ENCODE measurements around the gene CADM1. TPM values are rescaled to one million over a fixed set of nuclear protein-coding genes. Genes with fewer than 3 reads are reported as not detected.

CADM1 gene
- total and polyA plus RNA-seq, 4 donors = 31.7 to 243 (median 77.9) TPM

- TF ChIP-seq, protein P1, sequence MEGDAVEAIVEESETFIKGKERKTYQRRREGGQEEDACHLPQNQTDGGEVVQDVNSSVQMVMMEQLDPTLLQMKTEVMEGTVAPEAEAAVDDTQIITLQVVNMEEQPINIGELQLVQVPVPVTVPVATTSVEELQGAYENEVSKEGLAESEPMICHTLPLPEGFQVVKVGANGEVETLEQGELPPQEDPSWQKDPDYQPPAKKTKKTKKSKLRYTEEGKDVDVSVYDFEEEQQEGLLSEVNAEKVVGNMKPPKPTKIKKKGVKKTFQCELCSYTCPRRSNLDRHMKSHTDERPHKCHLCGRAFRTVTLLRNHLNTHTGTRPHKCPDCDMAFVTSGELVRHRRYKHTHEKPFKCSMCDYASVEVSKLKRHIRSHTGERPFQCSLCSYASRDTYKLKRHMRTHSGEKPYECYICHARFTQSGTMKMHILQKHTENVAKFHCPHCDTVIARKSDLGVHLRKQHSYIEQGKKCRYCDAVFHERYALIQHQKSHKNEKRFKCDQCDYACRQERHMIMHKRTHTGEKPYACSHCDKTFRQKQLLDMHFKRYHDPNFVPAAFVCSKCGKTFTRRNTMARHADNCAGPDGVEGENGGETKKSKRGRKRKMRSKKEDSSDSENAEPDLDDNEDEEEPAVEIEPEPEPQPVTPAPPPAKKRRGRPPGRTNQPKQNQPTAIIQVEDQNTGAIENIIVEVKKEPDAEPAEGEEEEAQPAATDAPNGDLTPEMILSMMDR (IDR thresholded peaks at IDR 0.05; ENCODE audit: control extremely low read depth, extremely low read depth) = no peak
- no peak overlapping the region for H3K27ac ChIP-seq (ENCODE audit: low read depth in 1 of 2, low read length in 1 of 2)
- peaks cover 0 to 14% (median 0%) of the 10 kb centered on the region in 5 donors for H3K4me1 ChIP-seq (ENCODE audit: control insufficient read depth in 5 of 5, insufficient read depth in 5 of 5, low read length in 5 of 5)
- DNase-seq (no peak), ATAC-seq (ENCODE audit: insufficient read depth, low FRiP score) (no peak)
- H3K4me3 ChIP-seq = no peak overlapping the region
- peaks cover 0 to 1% (median 0%) of the 10 kb centered on the region in 4 donors for H3K36me3 ChIP-seq (ENCODE audit: control insufficient read depth in 4 of 4, insufficient read depth in 4 of 4, low read length in 4 of 4)
- H3K9ac ChIP-seq (ENCODE audit: insufficient read depth in 1 of 2, low read length in 2 of 2) = no peak overlapping the region
- 87 to 90% methylated on average over 5 of the region's 5 CpGs for WGBS, 2 donors
- no peaks in the 10 kb centered on the region for H3K27me3 ChIP-seq (ENCODE audit: control insufficient read depth in 3 of 3, insufficient read depth in 3 of 3, low read length in 2 of 3)
- no peaks in the 10 kb centered on the region for H3K9me3 ChIP-seq (ENCODE audit: control insufficient read depth in 4 of 4, insufficient read depth in 3 of 4, low read length in 3 of 4)
Measured at GRCh38 chr11:115300660-115301428, 203.4 kb downstream of the CADM1 start.

DNA sequence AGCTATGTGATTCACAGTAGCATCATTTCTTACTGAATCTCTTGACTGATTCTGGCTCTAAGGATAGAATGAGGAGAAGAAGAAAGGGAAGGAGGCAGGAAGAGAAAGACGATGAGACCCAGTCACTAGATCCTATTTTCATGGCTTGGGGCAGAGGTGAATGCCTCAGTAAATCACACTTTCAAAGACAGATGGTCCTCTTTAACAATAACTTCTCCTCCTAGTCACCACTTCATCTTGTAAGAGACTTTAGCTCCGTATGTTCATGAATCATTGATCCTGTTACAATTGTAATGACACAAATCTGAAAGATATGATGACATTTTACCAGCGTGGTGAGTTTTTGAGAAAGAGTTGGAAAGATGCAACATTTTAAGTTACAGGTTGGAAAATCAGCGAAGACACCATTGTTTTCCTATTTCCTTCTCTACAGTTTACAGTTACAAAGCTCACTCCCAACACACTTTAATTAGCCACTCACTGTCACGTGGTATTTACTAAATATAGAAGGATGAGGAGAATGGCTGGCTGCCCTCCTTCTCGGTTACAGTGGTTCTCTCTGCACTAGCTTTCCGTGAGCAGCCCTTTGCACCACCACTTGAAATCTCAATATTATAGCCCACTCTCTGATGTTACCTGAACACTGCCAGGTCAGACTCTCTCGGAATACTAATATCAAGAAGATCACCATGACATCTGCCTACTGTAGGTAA lies 205.8 kb downstream of the CADM1 start:
- H3K4me1 ChIP-seq (ENCODE audit: control insufficient read depth in 5 of 5, insufficient read depth in 5 of 5, low read length in 5 of 5) = peaks cover 0 to 6% (median 2%) of the 10 kb centered on the region in 5 donors
- no peaks in the 10 kb centered on the region for H3K27me3 ChIP-seq (ENCODE audit: control insufficient read depth in 3 of 3, insufficient read depth in 3 of 3, low read length in 2 of 3)
- no peak overlapping the region for H3K4me3 ChIP-seq
- ATAC-seq (ENCODE audit: insufficient read depth, low FRiP score) (no peak), DNase-seq (no peak)
- H3K9ac ChIP-seq (ENCODE audit: insufficient read depth in 1 of 2, low read length in 2 of 2) = no peak overlapping the region
- peaks cover 0 to 1% (median 0%) of the 10 kb centered on the region in 4 donors for H3K36me3 ChIP-seq (ENCODE audit: control insufficient read depth in 4 of 4, insufficient read depth in 4 of 4, low read length in 4 of 4)
- H3K9me3 ChIP-seq (ENCODE audit: control insufficient read depth in 4 of 4, insufficient read depth in 3 of 4, low read length in 3 of 4) = no peaks in the 10 kb centered on the region
- TF ChIP-seq, protein P1 (IDR thresholded peaks at IDR 0.05; ENCODE audit: control extremely low read depth, extremely low read depth) = no peak
- no peak overlapping the region for H3K27ac ChIP-seq (ENCODE audit: low read depth in 1 of 2, low read length in 1 of 2)
- 78 to 80% methylated on average over 8 of the region's 8 CpGs for WGBS, 2 donors

- no peak for ATAC-seq (ENCODE audit: insufficient read depth, low FRiP score)
- peaks cover 0 to 6% (median 0%) of the 10 kb centered on the region in 5 donors for H3K4me1 ChIP-seq (ENCODE audit: control insufficient read depth in 5 of 5, insufficient read depth in 5 of 5, low read length in 5 of 5)
- no peaks in the 10 kb centered on the region for H3K9me3 ChIP-seq (ENCODE audit: control insufficient read depth in 4 of 4, insufficient read depth in 3 of 4, low read length in 3 of 4)
- TF ChIP-seq, protein P1 (IDR thresholded peaks at IDR 0.05; ENCODE audit: control extremely low read depth, extremely low read depth) = no peak
- H3K27me3 ChIP-seq (ENCODE audit: control insufficient read depth in 3 of 3, insufficient read depth in 3 of 3, low read length in 2 of 3) = no peaks in the 10 kb centered on the region
- no peak overlapping the region for H3K4me3 ChIP-seq
- WGBS, 2 donors = 91 to 93% methylated on average over 4 of the region's 4 CpGs
- no peak overlapping the region for H3K9ac ChIP-seq (ENCODE audit: insufficient read depth in 1 of 2, low read length in 2 of 2)
- no peak for DNase-seq
- peaks cover 0 to 1% (median 0%) of the 10 kb centered on the region in 4 donors for H3K36me3 ChIP-seq (ENCODE audit: control insufficient read depth in 4 of 4, insufficient read depth in 4 of 4, low read length in 4 of 4)
- H3K27ac ChIP-seq (ENCODE audit: low read depth in 1 of 2, low read length in 1 of 2) = no peak overlapping the region
Measured at GRCh38 chr11:115297330-115297729, 206.9 kb downstream of the CADM1 start.
